ENCODE data around the gene CCDC146.
"Not testable (repeated sequence)": the region's sequence is repeated elsewhere in the genome, so short reads cannot be mapped to it uniquely, and the experiment has no call there.

CCDC146 gene

DNA sequence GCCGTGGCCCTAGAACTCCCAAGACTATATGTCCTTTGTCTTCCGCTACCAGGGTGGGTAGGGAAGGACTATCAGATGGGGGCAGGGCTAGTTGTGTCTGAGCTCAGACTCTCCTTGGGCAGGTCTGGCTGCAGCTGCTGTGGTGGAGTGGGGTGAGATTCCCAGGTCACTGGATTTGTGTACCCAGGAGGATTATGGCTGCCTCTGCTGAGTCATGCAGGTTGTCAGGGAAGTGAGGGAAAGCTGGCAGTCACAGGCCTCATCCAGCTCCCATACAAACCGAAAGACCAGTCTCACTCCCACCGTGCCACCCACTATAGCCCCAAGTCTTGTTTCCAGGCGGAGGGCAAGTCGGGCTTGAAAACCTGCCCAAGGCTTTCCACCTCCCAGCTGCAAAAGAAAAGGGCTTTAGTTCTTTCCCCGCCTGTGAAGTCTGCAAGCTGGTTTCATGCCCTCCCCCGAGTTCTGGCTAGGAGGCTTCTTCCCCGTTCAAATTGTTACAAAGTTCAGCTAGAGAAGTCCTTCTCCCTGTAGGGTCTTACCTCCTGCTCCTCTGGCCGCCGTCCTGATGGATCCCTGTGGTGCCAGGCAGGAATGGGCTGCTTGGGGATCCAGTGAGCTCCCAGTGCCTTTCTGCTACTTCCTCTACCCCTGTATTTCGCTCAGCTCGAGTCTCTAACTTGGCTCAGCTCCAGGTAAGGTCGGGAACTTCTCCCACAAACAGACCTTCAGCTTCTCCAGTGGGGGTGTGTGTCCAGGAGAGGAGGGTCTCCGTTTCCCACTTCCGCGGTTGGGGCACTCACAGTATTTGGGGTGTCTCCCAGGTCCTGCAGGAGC is 184.0 kb downstream of the CCDC146 start:
- no peak for DNase-seq

- DNase-seq: no peak
Observed at GRCh38 chr7:77308792-77309191, 186.4 kb downstream of the CCDC146 start.

- no peak for DNase-seq
Observed at GRCh38 chr7:77309714-77310220, 187.4 kb downstream of the CCDC146 start.

GRCh38 chr7:77310982-77311381 is 188.6 kb downstream of the CCDC146 start:
- DNase-seq: peak; percentile 35

GRCh38 chr7:77313085-77313484 is 190.7 kb downstream of the CCDC146 start:
- DNase-seq: no peak

GRCh38 chr7:77313876-77314480 is 191.6 kb downstream of the CCDC146 start:
- DNase-seq: no peak

DNA sequence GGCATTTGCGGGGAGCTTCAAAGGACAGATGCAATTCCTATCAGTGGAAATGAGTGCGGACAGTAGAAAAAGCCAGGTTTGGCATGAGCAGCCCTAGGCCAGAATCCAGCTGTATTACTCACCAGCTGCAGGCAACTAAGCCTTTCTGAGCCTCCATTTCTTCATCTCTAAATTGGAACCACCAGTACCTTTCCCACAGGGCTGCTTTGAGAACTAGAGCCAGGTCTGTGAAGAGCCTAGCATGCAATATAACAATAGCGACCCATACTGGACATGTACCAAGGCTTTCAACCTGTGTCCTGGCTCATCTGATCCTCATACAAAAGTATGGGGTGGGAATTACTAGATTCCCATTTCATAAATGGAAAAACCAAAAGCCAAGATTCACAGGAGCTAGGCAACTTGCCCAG is 192.8 kb downstream of the CCDC146 start:
- DNase-seq: no peak

DNA sequence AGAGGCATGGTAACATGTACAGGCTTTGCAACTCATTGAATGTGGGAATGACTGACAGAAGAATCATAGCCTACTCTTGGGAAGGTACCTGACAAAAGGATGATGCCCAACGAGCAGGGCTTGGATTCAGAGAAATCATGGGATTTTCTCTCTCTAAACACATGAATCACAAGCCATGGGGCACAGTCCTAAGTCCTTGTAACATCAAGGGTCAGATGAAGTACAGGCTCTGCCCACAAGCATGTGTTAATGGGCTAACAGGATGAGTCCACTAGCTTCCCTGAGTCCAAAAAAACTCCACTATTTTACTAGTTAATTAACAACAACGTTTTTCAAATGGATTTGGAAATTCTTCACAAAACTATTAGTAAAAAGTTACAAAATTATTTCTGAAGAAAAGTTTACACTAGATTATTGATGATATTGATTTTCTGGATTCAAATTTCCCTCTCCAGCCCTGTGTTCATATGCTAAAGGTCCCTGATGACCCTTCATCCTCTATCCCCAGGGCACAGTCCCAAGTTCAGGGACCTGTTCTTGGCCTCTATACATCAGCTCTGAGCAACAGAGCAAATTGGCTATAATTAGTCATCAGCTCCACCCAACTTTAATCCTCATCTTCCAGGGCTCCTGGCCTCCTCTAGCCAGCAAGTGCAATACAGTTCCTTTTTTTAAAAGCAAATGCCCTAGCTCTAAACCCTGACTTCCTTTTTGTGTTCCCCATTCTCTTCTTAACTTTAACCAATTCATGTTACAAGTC is 194.0 kb downstream of the CCDC146 start:
- DNase-seq: no peak

DNA sequence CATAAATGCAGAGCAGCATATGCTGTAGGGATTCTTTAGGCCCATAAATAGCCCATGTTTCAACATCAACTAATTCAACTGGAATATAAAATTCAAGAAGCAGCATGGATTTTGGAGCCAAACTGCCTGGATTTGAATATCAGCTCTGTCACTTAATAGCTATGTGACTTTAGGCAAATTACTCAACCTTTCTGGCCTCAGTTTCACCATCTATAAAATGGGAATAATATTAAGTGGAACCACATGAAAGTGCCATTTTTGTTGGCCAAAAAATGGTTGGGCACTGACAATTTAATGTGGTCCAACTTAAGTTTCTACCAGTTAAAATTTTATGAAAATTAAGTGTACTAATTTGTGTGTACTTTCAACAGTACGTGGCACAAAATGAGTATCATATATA is 195.6 kb downstream of the CCDC146 start:
- no peak for DNase-seq

GRCh38 chr7:77320137-77320536 is 197.7 kb downstream of the CCDC146 start:
- no peak for DNase-seq

- peak; percentile 63 for DNase-seq
Observed at GRCh38 chr7:77320714-77321113, 198.3 kb downstream of the CCDC146 start.

DNA sequence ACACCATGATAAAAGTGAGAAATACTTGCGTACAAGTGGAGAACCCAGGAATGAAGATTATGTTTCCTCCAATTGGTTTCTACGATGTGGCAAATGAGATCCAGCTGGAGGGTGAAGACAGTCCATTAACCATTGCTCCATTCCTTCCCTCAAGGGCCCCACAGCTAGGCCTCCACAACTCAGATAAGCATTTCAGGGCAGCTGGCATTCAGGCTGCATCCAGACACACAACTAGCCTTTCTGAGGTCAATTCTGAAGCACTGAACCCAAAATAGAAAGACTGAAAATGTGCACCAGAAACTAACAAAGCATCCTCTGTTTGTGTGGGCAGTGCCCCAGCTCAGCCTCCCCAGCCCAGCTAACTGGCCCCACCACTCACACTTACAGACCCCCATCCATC is 198.9 kb downstream of the CCDC146 start:
- peak; percentile 20 for DNase-seq

DNA sequence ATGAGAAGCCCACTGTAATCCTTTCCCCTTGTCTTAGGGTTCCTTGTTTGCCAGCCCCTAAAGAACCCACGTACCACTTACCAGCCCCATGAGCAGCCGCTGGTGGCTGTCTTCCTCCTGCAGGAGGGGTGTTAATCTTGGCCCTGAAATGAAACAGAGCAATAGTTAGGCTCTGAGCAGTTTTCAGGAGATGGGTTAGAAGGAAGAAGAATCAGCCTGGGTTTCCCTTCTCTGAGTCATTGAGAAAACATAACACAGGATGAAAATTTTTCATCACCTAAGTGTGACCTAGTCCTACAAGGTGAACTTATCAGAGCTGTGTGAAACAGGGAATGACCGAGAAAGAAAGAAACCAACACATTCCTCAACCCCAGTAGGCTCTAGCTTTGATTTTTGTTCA is 203.7 kb downstream of the CCDC146 start:
- no peak for DNase-seq

GRCh38 chr7:77327067-77327931 is 204.9 kb downstream of the CCDC146 start:
- DNase-seq: peak; percentile 36

DNA sequence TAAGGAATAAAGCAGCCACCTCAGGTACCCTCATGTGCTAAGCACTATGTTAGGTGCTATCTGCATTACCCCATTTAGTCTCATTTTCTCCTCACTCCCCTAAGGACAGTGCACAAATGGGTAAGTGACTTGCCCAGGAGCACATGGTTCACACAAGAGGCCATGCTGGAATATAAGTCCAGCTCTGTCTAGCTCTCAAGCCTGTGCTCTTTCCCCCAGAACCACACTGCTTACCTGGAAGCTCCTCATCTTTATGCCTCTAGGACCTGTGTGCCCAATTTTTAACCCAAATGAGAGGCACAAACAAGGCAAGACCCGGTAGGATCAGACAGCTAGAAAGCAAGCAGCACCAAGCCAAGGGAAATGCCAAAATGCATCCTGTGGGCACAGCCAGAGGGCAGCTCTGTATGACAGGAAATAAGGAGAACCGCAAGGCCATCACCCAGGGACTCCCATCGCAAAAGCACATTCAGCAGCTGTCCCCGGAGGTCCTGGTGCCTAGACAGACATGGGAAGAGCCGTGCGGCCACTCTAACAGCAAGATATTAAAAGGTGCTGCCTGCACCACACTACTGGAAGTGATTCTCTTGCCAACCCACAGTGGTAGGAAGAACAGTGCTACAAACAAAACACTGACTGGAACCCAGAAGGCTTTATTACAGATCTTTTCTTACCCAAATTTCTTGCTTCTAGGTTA is 205.7 kb downstream of the CCDC146 start:
- DNase-seq: no peak

GRCh38 chr7:77328669-77329068 is 206.3 kb downstream of the CCDC146 start:
- no peak for DNase-seq

- DNase-seq: no peak
Observed at GRCh38 chr7:77329466-77330168, 207.2 kb downstream of the CCDC146 start.

DNA sequence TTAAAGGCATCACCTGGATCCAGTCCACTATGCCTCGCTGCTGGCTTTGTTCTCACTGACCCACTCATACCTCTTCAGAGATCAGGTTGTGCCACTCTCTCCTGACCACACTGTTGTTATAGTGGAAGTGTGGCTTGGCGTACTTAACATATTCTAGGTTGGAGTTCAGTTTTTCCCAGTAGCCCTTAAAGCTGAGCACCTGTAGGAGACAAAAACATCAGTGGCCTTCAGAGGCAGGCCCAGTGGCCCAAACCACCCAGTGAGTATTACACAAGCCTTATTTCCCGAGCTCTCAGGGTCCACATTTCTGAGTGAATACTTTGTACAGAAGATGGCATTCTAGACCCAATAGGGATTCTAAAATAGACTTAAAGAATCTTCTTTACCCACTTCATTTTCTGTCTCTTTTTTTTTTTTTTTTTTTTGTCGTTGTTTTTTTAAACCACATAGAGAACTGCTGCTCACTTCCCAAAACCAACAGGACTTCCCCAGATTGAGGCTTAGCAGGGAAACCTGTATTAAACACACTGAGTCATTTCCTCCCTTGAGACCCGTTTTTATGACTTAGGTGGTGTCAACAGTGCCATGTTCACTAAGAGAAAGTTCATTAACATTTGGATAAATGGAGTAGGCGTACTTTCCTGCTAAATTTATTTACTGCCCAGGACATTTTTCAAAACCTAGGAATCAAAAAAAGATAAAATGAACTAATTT is 207.9 kb downstream of the CCDC146 start:
- peak; percentile 13 for DNase-seq

- DNase-seq: peak; percentile 76
Observed at GRCh38 chr7:77331938-77332695, 209.7 kb downstream of the CCDC146 start.

DNA sequence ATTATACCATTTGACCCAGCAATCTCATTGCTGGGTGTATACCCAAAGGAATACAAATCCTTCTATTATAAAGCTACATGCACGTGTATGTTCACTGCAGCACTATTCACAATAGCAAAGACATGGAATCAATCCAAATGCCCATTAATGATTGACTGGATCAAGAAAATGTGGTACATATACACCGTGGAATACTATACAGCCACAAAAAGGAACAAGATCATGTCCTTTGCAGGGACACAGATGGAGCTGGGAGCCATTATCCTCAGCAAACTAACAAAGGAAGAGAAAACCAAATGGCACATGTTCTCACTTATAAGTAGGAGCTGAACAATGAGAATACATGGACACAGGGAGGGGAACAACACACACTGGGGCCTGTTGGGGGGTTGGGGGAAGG is 211.6 kb downstream of the CCDC146 start:
- DNase-seq: not testable (repeated sequence)
